RWPE1 (cell line): ENCODE results near the gene SNRPA1.

Experiments
- CTCF ChIA-PET: fragments of 350-600 bp; sonication (Branson Sonifier 250); formaldehyde crosslinking; extraction: SDS; loops from one replicate; lab custom pipeline; 2021; lab: Yijun Ruan, JAX
- POLR2A ChIA-PET: fragments of 400-600 bp; formaldehyde crosslinking; extraction: SDS; loops from one replicate; lab custom pipeline; 2020; ENCODE audit warnings: antibody characterized with exemption; ENCODE audit not compliant: low non-redundant PET; lab: Yijun Ruan, JAX
- DNase-seq: peaks from one replicate; pipeline ENCODE4 v3.0.0; 2012; ENCODE audit warnings: low spot score
- H3K27ac ChIP-seq: fragments of 450-650 bp; 2 replicates; pipeline ENCODE4 v1.5.1; 2017
- CTCF ChIP-seq: fragments of 450-650 bp; conservative IDR thresholded peaks from 2 replicates; pipeline ENCODE4 v1.5.1; 2017; ENCODE audit warnings: low read depth, mild to moderate bottlenecking

The SNRPA1 gene

GRCh38 chr15:101320501-101321052, 25.5 kb upstream of the SNRPA1 start:
- no peak for DNase-seq
- TF ChIP-seq CTCF: no peak
- no peak overlapping the region for H3K27ac ChIP-seq
- ChIA-PET POLR2A (no interaction called here), CTCF (interaction anchor here (1.2 kb wide), 1 partner anchor 21 kb away, joined by 4 read pairs; no protein-coding TSS in a partner anchor)

GRCh38 chr15:101318839-101319238, 23.8 kb upstream of the SNRPA1 start:
- DNase-seq: no peak
- ChIA-PET CTCF (no interaction called here), POLR2A (no interaction called here)
- no peak overlapping the region for H3K27ac ChIP-seq
- no peak for TF ChIP-seq CTCF

- POLR2A ChIA-PET: no interaction called here
- CTCF ChIA-PET: no interaction called here
- no peak for TF ChIP-seq CTCF
- peak overlapping the region; percentile 5; the same call in 1 of the 2 replicates for H3K27ac ChIP-seq
- DNase-seq: peak; percentile 83
Observed at GRCh38 chr15:101318147-101318819, 23.2 kb upstream of the SNRPA1 start.

- H3K27ac ChIP-seq: no peak overlapping the region
- POLR2A ChIA-PET: no interaction called here
- TF ChIP-seq CTCF: no peak
- no peak for DNase-seq
- CTCF ChIA-PET: no interaction called here
Observed at GRCh38 chr15:101317336-101317872, 22.4 kb upstream of the SNRPA1 start.

GRCh38 chr15:101316529-101316928, 21.5 kb upstream of the SNRPA1 start:
- DNase-seq: no peak
- ChIA-PET CTCF (no interaction called here), POLR2A (no interaction called here)
- no peak for TF ChIP-seq CTCF
- no peak overlapping the region for H3K27ac ChIP-seq

- H3K27ac ChIP-seq: no peak overlapping the region
- DNase-seq: no peak
- CTCF ChIA-PET: interaction anchor here (0.5 kb wide), 1 partner anchor 14 kb away, joined by 4 read pairs; no protein-coding TSS in a partner anchor
- TF ChIP-seq CTCF: no peak
- POLR2A ChIA-PET: no interaction called here
Observed at GRCh38 chr15:101315736-101316135, 20.7 kb upstream of the SNRPA1 start.
